Hippocampal formation (tissue), 2 donors: ENCODE data around the gene LRRC72.
"Not testable (repeated sequence)": the region's sequence is repeated elsewhere in the genome, so short reads cannot be mapped to it uniquely, and the experiment has no call there.

Experiments used
- DNase-seq, 2 donors: peaks; one replicate each; lab custom pipeline; 2025; lab: John Stamatoyannopoulos, UW

The LRRC72 gene

DNA sequence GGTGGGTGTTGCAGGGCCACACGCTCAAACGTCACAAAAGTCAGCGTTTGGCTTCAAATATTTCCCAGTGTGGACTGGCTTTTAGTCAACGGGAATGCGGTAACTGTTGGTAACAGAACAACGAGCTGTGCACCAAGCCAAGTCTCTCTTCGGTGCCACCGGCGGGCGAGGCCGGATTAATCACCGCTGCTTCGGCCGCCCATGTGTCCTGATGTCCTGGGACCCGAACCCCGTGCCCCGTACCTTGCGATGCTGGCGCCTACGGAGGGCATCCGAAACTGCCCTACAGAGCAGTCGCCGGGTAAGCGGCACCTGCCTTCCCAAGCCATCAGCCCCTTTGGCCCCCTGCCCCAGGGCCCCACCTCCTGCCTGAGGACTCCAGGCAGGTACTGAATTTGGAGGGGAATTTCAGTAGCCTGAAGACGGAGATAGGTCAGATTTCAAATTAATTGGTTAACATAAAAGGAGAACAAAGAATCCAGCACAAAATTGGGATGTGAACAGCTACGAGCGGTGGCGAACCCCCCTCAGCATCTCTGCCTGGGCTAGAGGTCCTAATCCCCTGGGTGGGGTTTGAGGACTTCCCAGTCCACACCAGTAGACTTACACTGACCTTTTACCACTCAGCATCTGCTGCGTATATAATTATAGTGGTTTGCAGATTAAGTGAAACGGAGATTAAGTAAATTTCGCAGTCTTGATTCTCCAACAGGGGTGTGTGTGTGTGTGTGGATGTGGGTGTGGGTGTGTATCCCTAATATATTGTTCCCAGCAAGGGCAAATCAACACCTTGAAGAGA, at the start of gene LRRC72:
Gene LRRC72 (plus strand): TSS at position 84 of the 799 bp plus-strand sequence. CDS start 128 bp downstream, at position 212.
- no peak for DNase-seq

DNA sequence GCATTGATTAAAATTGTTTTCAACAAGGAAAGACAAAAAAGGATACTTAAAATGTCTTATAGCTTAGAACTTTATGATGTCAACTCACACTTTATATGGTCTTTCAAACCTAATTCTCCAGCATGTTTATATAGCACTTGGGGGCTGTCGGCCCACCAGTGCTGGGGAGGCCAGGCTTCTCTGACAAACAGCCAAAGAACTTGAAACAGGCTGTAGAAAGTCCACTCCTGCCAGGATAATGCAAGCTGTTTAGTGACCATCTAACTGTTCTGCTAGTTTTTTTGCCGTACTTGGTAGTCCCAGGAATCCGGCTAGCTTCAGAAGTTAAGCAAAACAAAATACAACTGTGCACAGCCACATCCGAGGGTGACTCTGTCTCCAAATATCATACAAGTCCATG, 47.5 kb upstream of the LRRC72 start:
- no peak for DNase-seq

- no peak for DNase-seq
Measured at GRCh38 chr7:16479591-16479990, 47.0 kb upstream of the LRRC72 start.

- no peak for DNase-seq
Measured at GRCh38 chr7:16484453-16485158, 42.0 kb upstream of the LRRC72 start.

DNA sequence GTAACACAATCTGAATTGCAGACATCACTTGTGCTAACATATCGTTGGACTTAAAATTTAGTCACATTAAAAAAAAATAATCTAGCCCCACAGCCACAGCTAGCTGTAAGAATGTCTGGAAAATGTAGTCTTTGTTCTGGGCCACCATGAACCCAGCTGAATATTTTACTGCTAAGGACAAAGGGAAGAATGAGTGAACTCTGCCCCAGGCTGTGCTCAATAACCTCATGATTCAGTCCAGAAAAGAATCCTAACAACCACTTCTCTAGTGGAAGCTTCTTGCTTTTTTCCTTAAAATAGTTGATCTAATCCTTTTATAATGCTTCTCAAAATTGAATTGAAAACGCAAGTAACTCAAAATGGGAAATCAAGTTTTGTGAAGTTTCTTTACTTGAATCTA, 35.5 kb upstream of the LRRC72 start:
- no peak for DNase-seq

GRCh38 chr7:16492513-16493062, 34.0 kb upstream of the LRRC72 start:
- no peak for DNase-seq

DNA sequence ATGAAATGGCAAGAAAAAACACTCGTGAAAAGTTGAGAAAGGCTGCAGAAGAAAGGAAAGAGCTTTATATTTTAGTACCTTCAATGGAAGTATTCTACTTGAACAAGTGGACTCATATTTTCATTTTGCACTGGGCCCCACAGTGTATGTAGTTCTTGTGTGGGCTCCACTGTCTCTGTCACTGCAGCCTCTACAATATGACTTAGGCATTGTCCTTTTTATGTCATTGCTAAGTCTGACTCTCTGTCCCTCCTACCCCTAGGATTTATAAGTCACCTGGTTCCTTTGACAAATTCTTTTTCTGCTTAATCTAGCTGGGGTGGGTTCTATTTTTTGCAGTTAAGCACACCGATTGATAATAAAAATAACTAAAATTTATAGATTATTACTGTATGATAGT, 33.4 kb upstream of the LRRC72 start:
- DNase-seq, result no peak

- DNase-seq, result no peak
Measured at GRCh38 chr7:16494551-16494950, 32.1 kb upstream of the LRRC72 start.

DNA sequence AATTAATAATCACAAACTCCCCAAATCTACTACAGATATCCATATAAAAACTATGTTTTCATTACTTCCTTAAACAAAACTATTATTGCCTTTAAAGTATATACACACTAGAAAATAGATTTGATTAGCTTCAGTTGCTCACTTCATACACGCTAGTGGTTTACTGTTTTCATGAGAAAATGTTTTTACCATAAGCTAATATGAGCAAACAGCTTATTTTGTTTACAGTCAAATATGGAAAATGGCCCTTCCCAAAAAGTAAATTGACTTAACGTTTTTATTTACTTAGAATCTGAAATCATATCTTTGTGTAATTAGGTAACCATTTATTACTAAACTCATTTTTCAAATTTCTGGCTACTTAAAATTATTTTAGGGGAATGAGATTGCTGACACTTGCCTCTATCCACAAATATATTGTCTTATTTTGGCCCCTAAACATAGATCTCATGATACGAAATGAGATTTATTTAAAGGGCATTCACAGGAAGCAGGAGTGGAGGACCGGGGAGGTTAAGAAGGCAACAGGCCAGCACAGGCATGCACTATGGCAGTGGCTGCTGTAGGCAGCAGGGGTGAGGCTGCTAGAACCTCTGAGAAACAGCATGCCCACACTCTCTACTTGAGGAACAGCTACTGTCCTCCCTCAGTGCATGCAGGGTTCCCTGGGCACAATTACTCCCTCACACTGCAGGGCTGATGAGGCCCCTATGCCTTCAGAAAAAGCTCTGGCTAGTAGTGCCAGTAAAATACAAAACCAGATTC, 31.5 kb upstream of the LRRC72 start:
- no peak for DNase-seq

- DNase-seq, result no peak
Measured at GRCh38 chr7:16498122-16498521, 28.5 kb upstream of the LRRC72 start.

DNA sequence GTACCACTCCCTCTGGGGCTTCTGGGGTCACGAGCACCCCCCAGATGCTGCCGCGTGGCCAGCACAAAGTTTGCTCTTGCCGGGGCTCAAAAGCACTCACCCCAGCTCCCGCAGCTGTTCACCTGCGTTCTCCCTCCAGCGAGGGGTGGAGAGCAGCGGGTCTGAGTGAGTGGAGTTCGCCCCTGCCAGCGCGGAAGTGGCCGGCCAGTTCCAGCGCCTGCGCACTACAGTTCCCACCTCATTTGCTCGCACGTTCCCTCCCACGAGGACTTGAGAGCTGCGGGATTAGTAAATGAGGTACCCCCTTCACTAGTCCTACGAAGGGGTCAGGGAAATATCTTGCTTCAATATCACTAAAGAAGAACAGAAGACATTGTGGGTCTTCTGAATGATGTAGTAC, 24.3 kb upstream of the LRRC72 start:
- DNase-seq, result no peak

- no peak for DNase-seq
Measured at GRCh38 chr7:16504019-16504418, 22.6 kb upstream of the LRRC72 start.

- not testable (repeated sequence) for DNase-seq
Measured at GRCh38 chr7:16506422-16506821, 20.2 kb upstream of the LRRC72 start.

DNA sequence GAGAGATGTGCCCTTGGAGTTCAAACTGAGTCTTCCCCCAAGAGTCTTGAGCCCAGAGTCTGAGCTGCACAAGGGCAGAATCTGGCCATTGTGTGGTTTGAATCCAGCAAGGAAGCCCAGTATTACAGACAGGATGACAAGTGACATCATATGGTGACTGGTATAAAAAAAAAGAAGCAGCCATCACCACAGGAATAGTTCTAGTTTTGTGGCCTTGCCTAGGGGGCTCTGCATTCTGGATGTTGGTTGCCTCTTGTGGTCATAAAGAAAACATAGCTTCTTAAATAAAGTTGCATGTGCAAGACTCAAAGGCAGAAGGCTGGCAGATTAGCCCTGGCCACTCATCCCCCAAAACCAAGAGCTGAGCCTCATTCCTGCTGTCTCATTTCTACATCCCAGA, 16.8 kb upstream of the LRRC72 start:
- no peak for DNase-seq

DNA sequence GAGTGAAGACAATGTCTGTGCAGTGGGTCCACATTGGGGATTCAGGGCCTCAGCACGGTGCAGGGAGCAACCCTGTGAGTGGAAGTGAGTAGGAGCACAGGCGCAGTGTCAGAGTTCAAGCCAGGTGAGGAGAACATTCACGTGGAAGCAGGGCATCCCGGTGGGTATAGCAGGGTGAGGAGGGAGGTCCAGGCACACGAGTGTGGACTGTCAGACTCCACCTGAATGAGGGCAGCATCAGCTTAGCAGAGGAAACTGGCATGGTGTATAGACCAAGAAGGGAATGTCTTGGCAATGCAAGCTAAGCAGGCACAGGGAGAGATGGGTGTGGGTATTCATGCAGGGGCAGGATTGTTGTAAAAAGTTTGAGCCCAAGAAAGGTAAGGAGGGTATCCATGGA, 15.3 kb upstream of the LRRC72 start:
- DNase-seq, result no peak

- no peak for DNase-seq
Measured at GRCh38 chr7:16512097-16512496, 14.5 kb upstream of the LRRC72 start.

GRCh38 chr7:16514271-16514670, 12.4 kb upstream of the LRRC72 start:
- DNase-seq, result no peak

DNA sequence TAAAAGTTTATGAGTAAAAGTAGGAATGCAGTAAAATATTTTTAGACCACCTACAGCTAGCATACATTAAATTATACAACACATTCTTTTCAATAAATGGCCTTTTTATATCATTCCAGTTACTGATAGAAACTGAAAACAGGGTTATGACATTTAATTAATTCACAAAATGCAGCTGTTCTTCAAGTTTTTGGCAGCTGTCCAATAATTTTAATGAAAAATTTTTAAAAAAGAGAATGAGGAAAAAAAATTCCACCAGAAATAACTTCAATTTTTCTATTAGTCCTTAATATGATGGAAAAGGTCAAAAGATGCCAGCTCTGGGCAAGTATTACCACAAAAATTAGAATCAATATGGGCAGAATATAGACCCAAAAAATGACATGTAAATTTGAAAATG, 11.9 kb upstream of the LRRC72 start:
- no peak for DNase-seq

DNA sequence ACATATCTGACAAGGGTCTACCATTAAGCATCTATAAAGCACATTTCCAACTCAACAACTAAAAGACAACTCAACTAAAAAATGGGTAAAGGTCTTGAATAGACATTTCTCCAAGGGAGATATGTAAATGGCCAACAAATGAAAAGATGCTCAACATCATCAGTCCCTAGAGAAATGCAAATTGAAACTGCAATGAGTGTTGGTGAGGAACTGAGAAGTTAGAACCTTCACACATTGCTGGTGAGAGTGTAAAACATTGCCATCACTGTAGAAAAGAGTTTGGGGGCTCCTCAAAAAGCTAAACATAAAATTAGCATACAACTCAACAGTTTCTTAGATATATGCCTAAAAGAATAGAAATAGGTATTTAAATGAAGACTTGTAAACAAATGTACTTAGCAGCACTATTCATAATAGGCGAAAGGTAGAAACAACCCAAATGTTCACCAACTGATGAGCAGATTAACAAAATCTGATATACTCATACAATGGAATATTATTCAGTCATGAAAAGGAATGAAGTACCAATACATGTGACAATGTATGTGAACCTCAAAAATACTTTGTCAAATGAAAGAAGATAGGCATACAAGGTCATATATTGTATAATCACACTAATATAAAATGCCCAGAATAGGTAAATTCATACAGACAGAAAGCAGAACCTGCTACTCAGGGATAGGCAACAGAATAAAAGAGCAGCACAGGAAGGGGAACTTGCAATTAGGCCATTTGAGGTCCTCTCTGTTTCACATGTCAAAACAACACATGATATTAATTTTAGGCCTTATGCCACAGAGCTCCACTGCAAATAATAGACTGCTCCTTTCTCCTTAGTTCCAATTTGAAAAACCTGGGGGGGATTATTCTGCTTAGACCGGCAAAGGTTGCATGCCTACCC, 10.6 kb upstream of the LRRC72 start:
- no peak for DNase-seq

- DNase-seq, result not testable (repeated sequence)
Measured at GRCh38 chr7:16519985-16520384, 6.6 kb upstream of the LRRC72 start.

- DNase-seq, result no peak
Measured at GRCh38 chr7:16524332-16524731, 2.3 kb upstream of the LRRC72 start.
